ENCODE data around the gene SOHLH1. TPM values are rescaled to one million over a fixed set of nuclear protein-coding genes. Genes with fewer than 3 reads are reported as not detected.

The SOHLH1 gene
- total RNA-seq, 1 experiment from 2014 or later = not detected

DNA sequence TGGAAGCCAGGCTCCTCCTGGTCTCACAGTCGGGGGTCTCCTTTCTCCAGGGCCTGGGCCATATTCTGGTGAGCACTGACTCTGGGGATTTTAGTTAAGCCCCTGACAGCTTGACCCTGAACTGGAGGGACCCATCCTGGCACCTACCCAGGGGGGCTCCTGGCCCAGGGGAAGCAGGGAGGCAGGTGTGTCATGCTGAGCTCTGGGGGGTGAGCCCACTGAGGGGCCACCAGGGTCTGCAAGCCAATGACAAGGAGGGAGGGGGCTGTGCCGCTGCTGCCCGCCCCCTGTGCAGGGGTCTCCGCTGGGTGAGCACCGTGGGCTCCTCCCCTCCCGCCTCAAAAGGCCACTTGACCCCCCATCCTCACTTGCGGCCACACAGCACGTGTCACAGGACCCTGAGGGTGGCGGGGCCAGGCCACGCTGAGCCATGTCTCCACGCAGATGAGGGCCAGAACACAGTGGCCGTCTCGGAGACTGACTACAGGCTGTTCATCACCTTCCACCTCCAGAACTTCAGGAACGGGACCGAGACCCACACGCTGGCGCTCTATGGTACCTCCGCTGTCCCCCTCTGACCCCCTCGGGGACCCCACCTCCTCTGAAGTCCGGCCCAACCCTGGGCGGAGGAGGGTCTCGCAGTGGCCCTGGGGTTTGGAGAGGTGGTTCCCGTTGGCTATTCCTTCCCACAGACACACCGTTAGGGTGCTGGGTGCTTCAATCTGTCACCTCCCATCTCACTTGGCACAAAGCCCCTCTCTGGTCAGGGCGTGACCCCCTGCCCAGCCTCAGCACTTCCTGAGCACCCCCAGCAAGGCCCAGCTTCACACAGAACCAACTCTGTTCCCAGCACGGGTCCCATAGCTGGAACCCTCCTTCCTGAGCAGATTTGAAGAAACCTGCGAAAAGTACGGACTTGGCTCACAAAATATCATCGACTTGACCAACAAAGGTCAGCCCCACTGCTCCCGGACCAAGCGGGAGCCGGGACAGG, 34.2 kb downstream of the SOHLH1 start:
- Histone ChIP-seq H3K4me1 (ENCODE audit: insufficient read depth, low read length) (no peaks in the 10 kb centered on the region), H3K27ac (ENCODE audit: low read length) (no peak overlapping the region), H4K20me1 (ENCODE audit: low read length) (no peaks in the 10 kb centered on the region), H3K27me3 (ENCODE audit: low read length) (0 out of 2 replicates have a peak, but pooled peaks cover 3% of the 10 kb centered on the region), H3K4me3 (ENCODE audit: low read length) (no peak overlapping the region), H3K79me2 (ENCODE audit: low read length) (no peaks in the 10 kb centered on the region), H3K9me3 (ENCODE audit: low read length) (no peaks in the 10 kb centered on the region), H3K9ac (ENCODE audit: low read length) (no peak overlapping the region), H3K4me2 (ENCODE audit: low read length) (no peak overlapping the region), H2AFZ (ENCODE audit: low read length) (no peak overlapping the region), H3K9me2 (replicated peaks; ENCODE audit: low read length) (no peaks in the 10 kb centered on the region), H3K36me3 (ENCODE audit: low read depth, low read length) (no peaks in the 10 kb centered on the region), H3F3A (ENCODE audit: low read length, unreplicated experiment) (no peaks in the 10 kb centered on the region)
- POLR2A ChIA-PET (ENCODE audit: unreplicated experiment) = no interaction called here
- no peak for DNase-seq
- TF ChIP-seq EZH2 (IDR thresholded peaks at IDR 0.05; ENCODE audit: low read length, unreplicated experiment) (no peak), EZH2phosphoT487 (IDR thresholded peaks at IDR 0.05; ENCODE audit: borderline replicate concordance, low read length) (no peak), CTCF (conservative IDR thresholded peaks at IDR 0.05; ENCODE audit: low read depth, low read length) (no peak)
- CTCF ChIA-PET = no interaction called here
- intact Hi-C loops (cut with micrococcal nuclease) = no loop called here
- ATAC-seq = no peak
- BruUV-seq (replicated peaks) = no TSS peak

- TF ChIP-seq CTCF (conservative IDR thresholded peaks at IDR 0.05; ENCODE audit: low read depth, low read length) = no peak
- TF ChIP-seq EZH2phosphoT487 (IDR thresholded peaks at IDR 0.05; ENCODE audit: borderline replicate concordance, low read length) = no peak
- TF ChIP-seq EZH2 (IDR thresholded peaks at IDR 0.05; ENCODE audit: low read length, unreplicated experiment) = no peak
These were observed 35.0 kb downstream of the SOHLH1 start for GRCh38 chr9:135664266-135664665.

DNA sequence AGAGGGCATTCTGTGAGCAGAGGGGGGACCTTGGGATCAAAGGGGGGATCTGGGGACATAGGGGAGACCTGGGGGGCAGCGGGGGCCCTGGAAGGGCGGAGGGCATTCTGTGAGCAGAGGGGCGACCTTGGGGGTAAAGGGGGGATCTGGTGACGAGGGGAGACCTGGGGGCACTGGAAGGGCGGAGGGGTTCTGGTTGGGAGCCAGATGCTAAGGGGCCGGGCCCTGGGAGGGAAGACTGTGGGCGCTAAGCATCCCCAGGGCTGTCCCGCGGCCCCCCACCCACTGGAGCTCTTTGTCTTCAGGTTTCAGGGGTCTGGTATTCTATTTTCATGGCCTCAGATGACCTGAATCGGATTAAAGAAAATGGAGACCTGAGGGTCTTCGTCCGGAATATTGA, 35.4 kb downstream of the SOHLH1 start:
- ChIA-PET POLR2A (ENCODE audit: unreplicated experiment) (no interaction called here), CTCF (no interaction called here)
- H3K9ac ChIP-seq (ENCODE audit: low read length) = no peak overlapping the region
- no peak for TF ChIP-seq CTCF (conservative IDR thresholded peaks at IDR 0.05; ENCODE audit: low read depth, low read length)
- TF ChIP-seq EZH2 (IDR thresholded peaks at IDR 0.05; ENCODE audit: low read length, unreplicated experiment) = no peak
- TF ChIP-seq EZH2phosphoT487 (IDR thresholded peaks at IDR 0.05; ENCODE audit: borderline replicate concordance, low read length) = no peak
- intact Hi-C loops (cut with micrococcal nuclease) = no loop called here
- H3K36me3 ChIP-seq (ENCODE audit: low read depth, low read length) = no peaks in the 10 kb centered on the region
- H4K20me1 ChIP-seq (ENCODE audit: low read length) = no peaks in the 10 kb centered on the region
- H3K27ac ChIP-seq (ENCODE audit: low read length) = no peak overlapping the region
- H3K4me1 ChIP-seq (ENCODE audit: insufficient read depth, low read length) = no peaks in the 10 kb centered on the region
- no peak overlapping the region for H3K4me3 ChIP-seq (ENCODE audit: low read length)
- DNase-seq (no peak), ATAC-seq (no peak)
- H3K27me3 ChIP-seq (ENCODE audit: low read length) = 0 out of 2 replicates have a peak, but pooled peaks cover 3% of the 10 kb centered on the region
- H3K9me2 ChIP-seq (replicated peaks; ENCODE audit: low read length) = no peaks in the 10 kb centered on the region
- no TSS peak for BruUV-seq (replicated peaks)
- H3F3A ChIP-seq (ENCODE audit: low read length, unreplicated experiment) = no peaks in the 10 kb centered on the region
- H2AFZ ChIP-seq (ENCODE audit: low read length) = no peak overlapping the region
- no peaks in the 10 kb centered on the region for H3K79me2 ChIP-seq (ENCODE audit: low read length)
- H3K9me3 ChIP-seq (ENCODE audit: low read length) = no peaks in the 10 kb centered on the region
- no peak overlapping the region for H3K4me2 ChIP-seq (ENCODE audit: low read length)

More at GRCh38 chr9:135664266-135664665, 35.0 kb downstream of the SOHLH1 start:
- Histone ChIP-seq H2AFZ (ENCODE audit: low read length) (no peak overlapping the region), H3K36me3 (ENCODE audit: low read depth, low read length) (no peaks in the 10 kb centered on the region), H3K27ac (ENCODE audit: low read length) (no peak overlapping the region), H3K9ac (ENCODE audit: low read length) (no peak overlapping the region), H3K9me2 (replicated peaks; ENCODE audit: low read length) (no peaks in the 10 kb centered on the region), H3K4me3 (ENCODE audit: low read length) (no peak overlapping the region), H3F3A (ENCODE audit: low read length, unreplicated experiment) (no peaks in the 10 kb centered on the region), H4K20me1 (ENCODE audit: low read length) (no peaks in the 10 kb centered on the region), H3K79me2 (ENCODE audit: low read length) (no peaks in the 10 kb centered on the region), H3K27me3 (ENCODE audit: low read length) (0 out of 2 replicates have a peak, but pooled peaks cover 3% of the 10 kb centered on the region), H3K4me2 (ENCODE audit: low read length) (no peak overlapping the region), H3K9me3 (ENCODE audit: low read length) (no peaks in the 10 kb centered on the region), H3K4me1 (ENCODE audit: insufficient read depth, low read length) (no peaks in the 10 kb centered on the region)
- ATAC-seq (no peak), DNase-seq (no peak)
- POLR2A ChIA-PET (ENCODE audit: unreplicated experiment) = no interaction called here
- intact Hi-C loops (cut with micrococcal nuclease) = no loop called here
- no TSS peak for BruUV-seq (replicated peaks)
- CTCF ChIA-PET = no interaction called here
